DOHH2 (cell line): ENCODE measurements around the gene SLC43A2.
A peak's percentile ranks its signal among the peaks of the same experiment; 100 is the strongest.

ENCODE experiments used
- H3F3A ChIP-seq: fragments of 200-600 bp; sonication (generic), shearing (Covaris generic); 2 replicates; pipeline ENCODE4 v1.6.0; 2016; ENCODE audit warnings: antibody characterized with exemption, mild to moderate bottlenecking; ENCODE audit not compliant: control insufficient read depth, insufficient read depth
- H3K27ac ChIP-seq: fragments of 200-600 bp; sonication (generic); 2 replicates; pipeline ENCODE4 v1.5.1; 2014; ENCODE audit warnings: low read depth, mild to moderate bottlenecking, low read length, moderate library complexity
- H3K27me3 ChIP-seq: fragments of 200-600 bp; sonication (generic); 2 replicates; pipeline ENCODE4 v1.6.1; 2014; ENCODE audit warnings: mild to moderate bottlenecking, low read length, mixed read lengths; ENCODE audit not compliant: control insufficient read depth
- H3K36me3 ChIP-seq: fragments of 200-600 bp; sonication (generic); 2 replicates; pipeline ENCODE4 v1.6.1; 2014; ENCODE audit warnings: mild to moderate bottlenecking, low read length, moderate library complexity, mixed read lengths; ENCODE audit not compliant: control insufficient read depth
- H3K4me1 ChIP-seq: fragments of 200-600 bp; sonication (generic); 2 replicates; pipeline ENCODE4 v1.6.1; 2014; ENCODE audit warnings: mild to moderate bottlenecking, low read length, mixed read lengths; ENCODE audit not compliant: control insufficient read depth
- H3K4me2 ChIP-seq: fragments of 200-600 bp; sonication (generic); 2 replicates; pipeline ENCODE4 v1.6.0; 2014; ENCODE audit warnings: mild to moderate bottlenecking, low read length, moderate library complexity
- H3K4me3 ChIP-seq: fragments of 200-600 bp; sonication (generic); 2 replicates; pipeline ENCODE4 v1.5.1; 2014; ENCODE audit warnings: mild to moderate bottlenecking, low read length, mixed read lengths
- H3K79me2 ChIP-seq: fragments of 200-600 bp; sonication (generic); 2 replicates; pipeline ENCODE4 v1.6.1; 2014; ENCODE audit warnings: mild to moderate bottlenecking, low read length, mixed read lengths; ENCODE audit not compliant: control insufficient read depth
- H3K9me2 ChIP-seq: fragments of 200-600 bp; sonication (generic); replicated peaks from 2 replicates; pipeline ENCODE4 v1.6.1; 2014; ENCODE audit warnings: mild to moderate bottlenecking, low read length, mixed read lengths; ENCODE audit not compliant: control insufficient read depth
- H3K9me3 ChIP-seq: fragments of 200-600 bp; sonication (generic); 2 replicates; pipeline ENCODE4 v1.6.1; 2014; ENCODE audit warnings: antibody characterized with exemption, low read length, mixed read lengths; ENCODE audit not compliant: control insufficient read depth, insufficient read depth
- H4K20me1 ChIP-seq: fragments of 200-600 bp; sonication (generic); 2 replicates; pipeline ENCODE4 v1.6.0; 2014; ENCODE audit warnings: low read depth, mild to moderate bottlenecking, antibody characterized with exemption, low read length, moderate library complexity; ENCODE audit not compliant: control insufficient read depth, insufficient read depth
- EZH2phosphoT487 ChIP-seq: fragments of 200-600 bp; sonication (generic); IDR thresholded peaks from 2 replicates; pipeline ENCODE4 v1.6.1; 2017; ENCODE audit warnings: borderline replicate concordance, mild to moderate bottlenecking, antibody characterized with exemption, low read length, moderate library complexity, mixed read lengths
- TF ChIP-seq, protein P1 (sequence below): fragments of 200-600 bp; sonication (generic); IDR thresholded peaks from one replicate; pipeline ENCODE4 v1.5.1; 2014; ENCODE audit warnings: antibody characterized with exemption, mild to moderate bottlenecking, low read depth, low read length; ENCODE audit not compliant: poor library complexity, severe bottlenecking

Gene SLC43A2

DNA sequence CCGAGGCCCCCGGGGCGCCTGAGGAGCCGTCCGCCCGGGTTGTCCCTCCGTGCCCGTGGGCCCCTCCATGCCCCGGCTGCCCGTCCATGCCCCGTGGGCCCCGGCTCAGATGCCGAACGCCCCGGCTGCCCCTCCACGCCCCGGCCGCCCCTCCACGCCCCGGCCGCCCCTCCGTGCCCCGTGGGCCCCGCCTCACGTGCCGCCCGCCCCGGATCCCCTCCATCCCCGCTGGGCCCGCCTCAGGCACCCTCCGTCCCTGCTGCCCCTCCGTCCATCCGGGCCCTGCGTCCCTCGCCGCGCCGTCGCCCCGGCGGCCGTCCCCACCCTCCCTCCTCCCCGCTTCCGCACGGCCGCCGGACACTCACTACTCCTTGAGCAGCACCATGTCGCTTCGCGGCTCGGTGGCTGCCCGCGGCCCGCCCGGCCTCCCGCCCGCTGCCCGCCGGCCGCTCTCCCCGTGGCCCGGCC, 66.4 kb downstream of the SLC43A2 start:
- H3K4me3 ChIP-seq: peak overlapping the region; percentile 86
- peaks cover 22% of the 10 kb centered on the region for H4K20me1 ChIP-seq
- H3K27me3 ChIP-seq: no peaks in the 10 kb centered on the region
- peaks cover 71% of the 10 kb centered on the region for H3K4me1 ChIP-seq
- H3F3A ChIP-seq: peaks cover 18% of the 10 kb centered on the region
- H3K4me2 ChIP-seq: peak overlapping the region; percentile 96
- H3K9me3 ChIP-seq: no peaks in the 10 kb centered on the region
- peaks cover 34% of the 10 kb centered on the region for H3K36me3 ChIP-seq
- H3K79me2 ChIP-seq: peaks cover 55% of the 10 kb centered on the region
- peak overlapping the region; percentile 29; the same call in 1 of the 2 replicates for H3K27ac ChIP-seq
- TF ChIP-seq, protein P1, sequence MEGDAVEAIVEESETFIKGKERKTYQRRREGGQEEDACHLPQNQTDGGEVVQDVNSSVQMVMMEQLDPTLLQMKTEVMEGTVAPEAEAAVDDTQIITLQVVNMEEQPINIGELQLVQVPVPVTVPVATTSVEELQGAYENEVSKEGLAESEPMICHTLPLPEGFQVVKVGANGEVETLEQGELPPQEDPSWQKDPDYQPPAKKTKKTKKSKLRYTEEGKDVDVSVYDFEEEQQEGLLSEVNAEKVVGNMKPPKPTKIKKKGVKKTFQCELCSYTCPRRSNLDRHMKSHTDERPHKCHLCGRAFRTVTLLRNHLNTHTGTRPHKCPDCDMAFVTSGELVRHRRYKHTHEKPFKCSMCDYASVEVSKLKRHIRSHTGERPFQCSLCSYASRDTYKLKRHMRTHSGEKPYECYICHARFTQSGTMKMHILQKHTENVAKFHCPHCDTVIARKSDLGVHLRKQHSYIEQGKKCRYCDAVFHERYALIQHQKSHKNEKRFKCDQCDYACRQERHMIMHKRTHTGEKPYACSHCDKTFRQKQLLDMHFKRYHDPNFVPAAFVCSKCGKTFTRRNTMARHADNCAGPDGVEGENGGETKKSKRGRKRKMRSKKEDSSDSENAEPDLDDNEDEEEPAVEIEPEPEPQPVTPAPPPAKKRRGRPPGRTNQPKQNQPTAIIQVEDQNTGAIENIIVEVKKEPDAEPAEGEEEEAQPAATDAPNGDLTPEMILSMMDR: no peak
- TF ChIP-seq EZH2phosphoT487: no peak
- H3K9me2 ChIP-seq: no peaks in the 10 kb centered on the region

DNA sequence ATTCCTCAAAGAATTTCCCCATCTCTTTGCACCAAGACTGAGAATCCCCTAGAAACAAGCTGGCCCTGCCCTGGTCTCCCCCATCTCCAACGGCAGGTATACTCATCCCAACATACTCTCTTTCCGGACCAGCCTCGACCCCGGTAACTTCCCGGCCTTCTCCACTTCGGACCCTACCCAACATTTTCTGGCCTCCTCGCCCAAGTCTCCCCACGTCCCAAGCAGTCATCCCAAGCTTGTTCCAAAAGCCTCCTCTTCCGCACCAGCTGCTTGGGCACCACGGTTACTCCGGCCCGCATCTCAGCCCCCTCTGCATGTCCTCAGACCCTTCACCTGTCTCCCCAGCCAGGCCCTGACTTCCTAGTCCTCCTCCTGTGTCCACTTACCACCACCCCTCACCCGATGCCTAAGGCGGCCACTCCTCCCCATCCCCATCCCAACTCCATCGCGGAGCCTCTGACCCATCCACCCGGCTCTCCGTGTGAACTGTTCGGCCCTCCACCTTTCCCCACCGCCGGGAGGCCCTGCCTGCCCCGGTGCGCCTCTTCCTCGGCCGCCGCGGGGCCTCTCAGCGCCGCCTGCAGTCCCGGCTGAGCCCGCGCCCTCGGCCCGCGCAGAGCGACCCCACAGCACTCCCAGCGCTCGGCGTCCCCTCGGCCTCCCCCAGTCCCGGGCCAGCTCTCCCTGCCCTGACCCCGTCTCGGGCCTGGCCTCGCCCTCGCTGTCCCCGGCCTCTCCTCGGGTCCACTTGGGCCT, 67.0 kb downstream of the SLC43A2 start:
- TF ChIP-seq, protein P1: peak; percentile 37
- TF ChIP-seq EZH2phosphoT487: no peak
- peaks cover 60% of the 10 kb centered on the region for H3K79me2 ChIP-seq
- no peaks in the 10 kb centered on the region for H3K27me3 ChIP-seq
- H3K4me1 ChIP-seq: peaks cover 70% of the 10 kb centered on the region
- H3K4me2 ChIP-seq: peak overlapping the region; percentile 96
- H3K36me3 ChIP-seq: peaks cover 38% of the 10 kb centered on the region
- peak overlapping the region; percentile 86 for H3K4me3 ChIP-seq
- H4K20me1 ChIP-seq: peaks cover 23% of the 10 kb centered on the region
- no peaks in the 10 kb centered on the region for H3K9me2 ChIP-seq
- no peaks in the 10 kb centered on the region for H3K9me3 ChIP-seq
- H3K27ac ChIP-seq: peak overlapping the region; percentile 29; the same call in 1 of the 2 replicates
- peaks cover 20% of the 10 kb centered on the region for H3F3A ChIP-seq

DNA sequence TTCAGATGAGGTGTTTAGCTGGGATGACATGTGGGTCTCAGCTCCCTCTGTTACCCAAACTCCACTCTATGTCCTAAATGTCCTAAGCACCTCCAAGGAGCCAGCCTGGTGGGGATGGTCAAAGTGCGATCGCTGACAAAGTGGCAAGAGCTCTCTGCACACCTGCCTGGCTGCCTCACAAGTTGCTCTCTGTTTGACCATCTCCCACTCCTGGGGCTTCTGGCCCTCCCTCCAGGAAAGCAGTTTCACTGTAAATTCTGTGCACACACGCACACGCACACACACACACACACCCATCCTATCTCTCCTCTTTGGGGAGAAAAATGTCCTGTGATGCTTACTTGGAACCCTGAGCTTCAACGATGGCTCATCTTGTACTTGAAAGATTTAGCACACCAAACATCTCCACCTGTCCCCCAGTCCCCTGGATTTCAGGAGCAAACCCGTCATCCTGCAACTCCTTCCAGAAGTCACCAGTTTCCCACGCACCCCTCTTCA, 67.7 kb downstream of the SLC43A2 start:
- H3K36me3 ChIP-seq: peaks cover 45% of the 10 kb centered on the region
- no peaks in the 10 kb centered on the region for H3K9me3 ChIP-seq
- TF ChIP-seq EZH2phosphoT487: no peak
- TF ChIP-seq, protein P1: no peak
- peaks cover 67% of the 10 kb centered on the region for H3K79me2 ChIP-seq
- H3F3A ChIP-seq: peaks cover 19% of the 10 kb centered on the region
- H3K4me2 ChIP-seq: peak overlapping the region; percentile 96
- H3K27ac ChIP-seq: no peak overlapping the region
- H3K9me2 ChIP-seq: no peaks in the 10 kb centered on the region
- H3K4me1 ChIP-seq: peaks cover 70% of the 10 kb centered on the region
- H3K27me3 ChIP-seq: no peaks in the 10 kb centered on the region
- H4K20me1 ChIP-seq: peaks cover 29% of the 10 kb centered on the region
- peak overlapping the region; percentile 86 for H3K4me3 ChIP-seq
